ENCODE results near the gene ALDH4A1. TPM values are rescaled to one million over a fixed set of nuclear protein-coding genes. Genes with fewer than 3 reads are reported as not detected.

ALDH4A1 gene
- total and polyA plus RNA-seq, 2 experiments from 2014 or later, result 11.3 to 33.8 TPM

DNA sequence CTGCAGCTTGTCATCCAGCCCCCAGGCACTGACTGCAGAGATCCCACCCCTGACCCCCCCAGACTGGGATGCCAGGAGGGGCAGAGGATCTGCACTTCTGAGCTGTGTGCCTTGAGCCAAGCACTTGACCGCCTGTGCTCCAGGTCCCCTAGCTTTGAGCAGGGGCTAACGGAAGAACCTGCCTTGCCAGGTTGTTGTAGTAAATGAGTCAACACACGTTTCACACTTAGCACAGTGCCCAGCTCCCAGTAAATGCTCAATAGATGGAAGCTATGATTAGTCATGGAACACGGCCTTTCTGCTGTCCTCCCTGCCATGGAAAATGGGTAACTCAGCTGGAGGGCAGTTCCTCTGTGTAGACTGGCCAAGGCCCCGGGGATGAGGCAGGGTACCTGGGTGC is 30.0 kb upstream of the ALDH4A1 start (continued):
- TF ChIP-seq, protein P1, sequence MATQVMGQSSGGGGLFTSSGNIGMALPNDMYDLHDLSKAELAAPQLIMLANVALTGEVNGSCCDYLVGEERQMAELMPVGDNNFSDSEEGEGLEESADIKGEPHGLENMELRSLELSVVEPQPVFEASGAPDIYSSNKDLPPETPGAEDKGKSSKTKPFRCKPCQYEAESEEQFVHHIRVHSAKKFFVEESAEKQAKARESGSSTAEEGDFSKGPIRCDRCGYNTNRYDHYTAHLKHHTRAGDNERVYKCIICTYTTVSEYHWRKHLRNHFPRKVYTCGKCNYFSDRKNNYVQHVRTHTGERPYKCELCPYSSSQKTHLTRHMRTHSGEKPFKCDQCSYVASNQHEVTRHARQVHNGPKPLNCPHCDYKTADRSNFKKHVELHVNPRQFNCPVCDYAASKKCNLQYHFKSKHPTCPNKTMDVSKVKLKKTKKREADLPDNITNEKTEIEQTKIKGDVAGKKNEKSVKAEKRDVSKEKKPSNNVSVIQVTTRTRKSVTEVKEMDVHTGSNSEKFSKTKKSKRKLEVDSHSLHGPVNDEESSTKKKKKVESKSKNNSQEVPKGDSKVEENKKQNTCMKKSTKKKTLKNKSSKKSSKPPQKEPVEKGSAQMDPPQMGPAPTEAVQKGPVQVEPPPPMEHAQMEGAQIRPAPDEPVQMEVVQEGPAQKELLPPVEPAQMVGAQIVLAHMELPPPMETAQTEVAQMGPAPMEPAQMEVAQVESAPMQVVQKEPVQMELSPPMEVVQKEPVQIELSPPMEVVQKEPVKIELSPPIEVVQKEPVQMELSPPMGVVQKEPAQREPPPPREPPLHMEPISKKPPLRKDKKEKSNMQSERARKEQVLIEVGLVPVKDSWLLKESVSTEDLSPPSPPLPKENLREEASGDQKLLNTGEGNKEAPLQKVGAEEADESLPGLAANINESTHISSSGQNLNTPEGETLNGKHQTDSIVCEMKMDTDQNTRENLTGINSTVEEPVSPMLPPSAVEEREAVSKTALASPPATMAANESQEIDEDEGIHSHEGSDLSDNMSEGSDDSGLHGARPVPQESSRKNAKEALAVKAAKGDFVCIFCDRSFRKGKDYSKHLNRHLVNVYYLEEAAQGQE (IDR thresholded peaks at IDR 0.05; ENCODE audit: unreplicated experiment), result no peak

GRCh38 chr1:18931730-18932129 is 29.4 kb upstream of the ALDH4A1 start:
- H3K27me3 ChIP-seq (ENCODE audit: insufficient read depth), result no peaks in the 10 kb centered on the region
- Mint-ChIP-seq H3K4me3 (no peak overlapping the region), H3K9me3 (no peaks in the 10 kb centered on the region), H3K4me1 (peaks cover 34% of the 10 kb centered on the region), H3K36me3 (ENCODE audit: low read depth) (no peaks in the 10 kb centered on the region), H3K27me3 (ENCODE audit: insufficient read depth, low read depth, poor library complexity) (peaks cover 11% of the 10 kb centered on the region), H3K27ac (no peak overlapping the region)
- H4K20me1 ChIP-seq (replicated peaks; ENCODE audit: insufficient read depth), result no peaks in the 10 kb centered on the region; the same call in none of the 2 replicates
- no peak overlapping the region for H3K4me3 ChIP-seq
- no peaks in the 10 kb centered on the region for H3K4me1 ChIP-seq (ENCODE audit: insufficient read depth)
- no peaks in the 10 kb centered on the region for H3F3A ChIP-seq (replicated peaks; ENCODE audit: low read depth)
- no peaks in the 10 kb centered on the region for H3K79me2 ChIP-seq (replicated peaks; ENCODE audit: insufficient read depth)
- ATAC-seq, result no peak
- no peak overlapping the region for H2AFZ ChIP-seq
- H3K9me2 ChIP-seq (ENCODE audit: insufficient read depth), result no peaks in the 10 kb centered on the region
- DNase-seq (ENCODE audit: low spot score), result no peak
- H3K27ac ChIP-seq (ENCODE audit: low read depth), result no peak overlapping the region
- no peak overlapping the region for H3K4me2 ChIP-seq
- no peaks in the 10 kb centered on the region for H3K36me3 ChIP-seq (ENCODE audit: insufficient read depth)
- TF ChIP-seq POLR2AphosphoS5 (IDR thresholded peaks at IDR 0.05; ENCODE audit: low read depth) (no peak), EZH2phosphoT487 (IDR thresholded peaks at IDR 0.05; ENCODE audit: unreplicated experiment) (no peak), EZH2 (IDR thresholded peaks at IDR 0.05; ENCODE audit: low read depth, unreplicated experiment) (no peak), NANOG (IDR thresholded peaks at IDR 0.05; ENCODE audit: borderline replicate concordance) (no peak), ZNF331 (CRISPR knock-in tag; IDR thresholded peaks at IDR 0.05; ENCODE audit: low read depth) (no peak), JUNB (IDR thresholded peaks at IDR 0.05; ENCODE audit: unreplicated experiment) (no peak), ETS1 (IDR thresholded peaks at IDR 0.05) (no peak), CTCF (conservative IDR thresholded peaks at IDR 0.05; ENCODE audit: low read depth in 2 of 2) (no peak), ZNF114 (CRISPR knock-in tag; IDR thresholded peaks at IDR 0.05) (no peak), STAT1 (IDR thresholded peaks at IDR 0.05; ENCODE audit: unreplicated experiment) (no peak)
- TF ChIP-seq, protein P2, sequence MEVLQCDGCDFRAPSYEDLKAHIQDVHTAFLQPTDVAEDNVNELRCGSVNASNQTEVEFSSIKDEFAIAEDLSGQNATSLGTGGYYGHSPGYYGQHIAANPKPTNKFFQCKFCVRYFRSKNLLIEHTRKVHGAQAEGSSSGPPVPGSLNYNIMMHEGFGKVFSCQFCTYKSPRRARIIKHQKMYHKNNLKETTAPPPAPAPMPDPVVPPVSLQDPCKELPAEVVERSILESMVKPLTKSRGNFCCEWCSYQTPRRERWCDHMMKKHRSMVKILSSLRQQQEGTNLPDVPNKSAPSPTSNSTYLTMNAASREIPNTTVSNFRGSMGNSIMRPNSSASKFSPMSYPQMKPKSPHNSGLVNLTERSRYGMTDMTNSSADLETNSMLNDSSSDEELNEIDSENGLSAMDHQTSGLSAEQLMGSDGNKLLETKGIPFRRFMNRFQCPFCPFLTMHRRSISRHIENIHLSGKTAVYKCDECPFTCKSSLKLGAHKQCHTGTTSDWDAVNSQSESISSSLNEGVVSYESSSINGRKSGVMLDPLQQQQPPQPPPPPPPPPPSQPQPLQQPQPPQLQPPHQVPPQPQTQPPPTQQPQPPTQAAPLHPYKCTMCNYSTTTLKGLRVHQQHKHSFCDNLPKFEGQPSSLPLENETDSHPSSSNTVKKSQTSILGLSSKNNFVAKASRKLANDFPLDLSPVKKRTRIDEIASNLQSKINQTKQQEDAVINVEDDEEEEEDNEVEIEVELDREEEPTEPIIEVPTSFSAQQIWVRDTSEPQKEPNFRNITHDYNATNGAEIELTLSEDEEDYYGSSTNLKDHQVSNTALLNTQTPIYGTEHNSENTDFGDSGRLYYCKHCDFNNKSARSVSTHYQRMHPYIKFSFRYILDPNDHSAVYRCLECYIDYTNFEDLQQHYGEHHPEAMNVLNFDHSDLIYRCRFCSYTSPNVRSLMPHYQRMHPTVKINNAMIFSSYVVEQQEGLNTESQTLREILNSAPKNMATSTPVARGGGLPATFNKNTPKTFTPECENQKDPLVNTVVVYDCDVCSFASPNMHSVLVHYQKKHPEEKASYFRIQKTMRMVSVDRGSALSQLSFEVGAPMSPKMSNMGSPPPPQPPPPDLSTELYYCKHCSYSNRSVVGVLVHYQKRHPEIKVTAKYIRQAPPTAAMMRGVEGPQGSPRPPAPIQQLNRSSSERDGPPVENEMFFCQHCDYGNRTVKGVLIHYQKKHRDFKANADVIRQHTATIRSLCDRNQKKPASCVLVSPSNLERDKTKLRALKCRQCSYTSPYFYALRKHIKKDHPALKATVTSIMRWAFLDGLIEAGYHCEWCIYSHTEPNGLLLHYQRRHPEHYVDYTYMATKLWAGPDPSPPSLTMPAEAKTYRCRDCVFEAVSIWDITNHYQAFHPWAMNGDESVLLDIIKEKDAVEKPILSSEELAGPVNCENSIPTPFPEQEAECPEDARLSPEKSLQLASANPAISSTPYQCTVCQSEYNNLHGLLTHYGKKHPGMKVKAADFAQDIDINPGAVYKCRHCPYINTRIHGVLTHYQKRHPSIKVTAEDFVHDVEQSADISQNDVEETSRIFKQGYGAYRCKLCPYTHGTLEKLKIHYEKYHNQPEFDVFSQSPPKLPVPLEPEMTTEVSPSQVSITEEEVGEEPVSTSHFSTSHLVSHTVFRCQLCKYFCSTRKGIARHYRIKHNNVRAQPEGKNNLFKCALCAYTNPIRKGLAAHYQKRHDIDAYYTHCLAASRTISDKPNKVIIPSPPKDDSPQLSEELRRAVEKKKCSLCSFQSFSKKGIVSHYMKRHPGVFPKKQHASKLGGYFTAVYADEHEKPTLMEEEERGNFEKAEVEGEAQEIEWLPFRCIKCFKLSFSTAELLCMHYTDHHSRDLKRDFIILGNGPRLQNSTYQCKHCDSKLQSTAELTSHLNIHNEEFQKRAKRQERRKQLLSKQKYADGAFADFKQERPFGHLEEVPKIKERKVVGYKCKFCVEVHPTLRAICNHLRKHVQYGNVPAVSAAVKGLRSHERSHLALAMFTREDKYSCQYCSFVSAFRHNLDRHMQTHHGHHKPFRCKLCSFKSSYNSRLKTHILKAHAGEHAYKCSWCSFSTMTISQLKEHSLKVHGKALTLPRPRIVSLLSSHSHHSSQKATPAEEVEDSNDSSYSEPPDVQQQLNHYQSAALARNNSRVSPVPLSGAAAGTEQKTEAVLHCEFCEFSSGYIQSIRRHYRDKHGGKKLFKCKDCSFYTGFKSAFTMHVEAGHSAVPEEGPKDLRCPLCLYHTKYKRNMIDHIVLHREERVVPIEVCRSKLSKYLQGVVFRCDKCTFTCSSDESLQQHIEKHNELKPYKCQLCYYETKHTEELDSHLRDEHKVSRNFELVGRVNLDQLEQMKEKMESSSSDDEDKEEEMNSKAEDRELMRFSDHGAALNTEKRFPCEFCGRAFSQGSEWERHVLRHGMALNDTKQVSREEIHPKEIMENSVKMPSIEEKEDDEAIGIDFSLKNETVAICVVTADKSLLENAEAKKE (CRISPR knock-in tag; IDR thresholded peaks at IDR 0.05), result no peak
